ENCODE results near the gene RAD51B.

GRCh38 chr14:68575426-68575825, 755.8 kb downstream of the RAD51B start:
- TF ChIP-seq POLR2AphosphoS5 (IDR thresholded peaks at IDR 0.05) (no peak), CTCF (IDR thresholded peaks at IDR 0.05) (no peak)
